GM13977 (cell line): ENCODE results near the gene CYP2J2.

Experiments used
- DNase-seq: peaks from one replicate; pipeline ENCODE4 v3.0.0; 2012; ENCODE audit warnings: low spot score
- in situ Hi-C: fragments of 300-500 bp; cut with MboI; formaldehyde crosslinking; loops from one replicate; pipeline ENCODE4 v1.12.0; 2022; ENCODE audit warnings: low sequenced_read_pairs, low pct_unique_long_range_greater_than_20kb, mixed read lengths, inconsistent platforms; ENCODE audit not compliant: unreplicated experiment
- TF ChIP-seq, protein P1 (sequence below): IDR thresholded peaks from 2 replicates; pipeline ENCODE4 v1.5.1; 2012; ENCODE audit warnings: mild to moderate bottlenecking, control low read depth; ENCODE audit not compliant: insufficient read depth; ENCODE audit errors: extremely low read depth, missing control alignments

The CYP2J2 gene

DNA sequence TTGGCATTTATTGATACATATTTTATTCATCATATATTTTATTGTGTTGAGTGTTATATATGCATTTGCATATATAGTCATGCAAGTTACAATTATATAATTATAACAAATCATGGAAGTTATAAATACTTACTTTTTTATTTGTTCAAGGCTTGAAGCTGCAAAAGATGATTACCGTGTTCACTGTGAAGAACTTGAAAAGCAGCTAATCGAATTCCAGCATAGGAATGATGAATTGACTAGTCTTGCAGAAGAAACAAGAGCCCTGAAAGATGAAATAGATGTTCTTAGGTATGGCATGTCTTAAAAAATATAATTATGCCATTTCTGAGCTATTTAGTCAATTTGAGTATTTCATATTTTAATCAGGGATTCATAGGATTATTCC lies 79.7 kb downstream of the CYP2J2 start:
- TF ChIP-seq, protein P1, sequence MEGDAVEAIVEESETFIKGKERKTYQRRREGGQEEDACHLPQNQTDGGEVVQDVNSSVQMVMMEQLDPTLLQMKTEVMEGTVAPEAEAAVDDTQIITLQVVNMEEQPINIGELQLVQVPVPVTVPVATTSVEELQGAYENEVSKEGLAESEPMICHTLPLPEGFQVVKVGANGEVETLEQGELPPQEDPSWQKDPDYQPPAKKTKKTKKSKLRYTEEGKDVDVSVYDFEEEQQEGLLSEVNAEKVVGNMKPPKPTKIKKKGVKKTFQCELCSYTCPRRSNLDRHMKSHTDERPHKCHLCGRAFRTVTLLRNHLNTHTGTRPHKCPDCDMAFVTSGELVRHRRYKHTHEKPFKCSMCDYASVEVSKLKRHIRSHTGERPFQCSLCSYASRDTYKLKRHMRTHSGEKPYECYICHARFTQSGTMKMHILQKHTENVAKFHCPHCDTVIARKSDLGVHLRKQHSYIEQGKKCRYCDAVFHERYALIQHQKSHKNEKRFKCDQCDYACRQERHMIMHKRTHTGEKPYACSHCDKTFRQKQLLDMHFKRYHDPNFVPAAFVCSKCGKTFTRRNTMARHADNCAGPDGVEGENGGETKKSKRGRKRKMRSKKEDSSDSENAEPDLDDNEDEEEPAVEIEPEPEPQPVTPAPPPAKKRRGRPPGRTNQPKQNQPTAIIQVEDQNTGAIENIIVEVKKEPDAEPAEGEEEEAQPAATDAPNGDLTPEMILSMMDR = no peak
- no peak for DNase-seq
- in situ Hi-C loops = no loop called here

- no peak for DNase-seq
- in situ Hi-C loops = no loop called here
- TF ChIP-seq, protein P1 = no peak
Observed at GRCh38 chr1:59846209-59846894, 80.2 kb downstream of the CYP2J2 start.

- in situ Hi-C loops = no loop called here
- TF ChIP-seq, protein P1 = no peak
- no peak for DNase-seq
Observed at GRCh38 chr1:59845091-59845490, 81.5 kb downstream of the CYP2J2 start.
